ENCODE results near the gene PPARA. TPM values are rescaled to one million over a fixed set of nuclear protein-coding genes. Genes with fewer than 3 reads are reported as not detected.
A peak's percentile ranks its signal among the peaks of the same experiment; 100 is the strongest.

Gene PPARA
- total and polyA plus RNA-seq, 2 of the 4 experiments (the other 2 are of a cell fraction), result 3.1 to 7.0 TPM

GRCh38 chr22:46175631-46176030 lies 25.3 kb downstream of the PPARA start:
- peak overlapping the region; percentile 41; the same call in 1 of the 2 replicates for H3K4me2 ChIP-seq (ENCODE audit: low read depth, low read length)
- H3K4me1 ChIP-seq (ENCODE audit: control insufficient read depth, insufficient read depth, low read length), result peaks cover 14% of the 10 kb centered on the region
- peaks cover 9% of the 10 kb centered on the region for H3K9me3 ChIP-seq (ENCODE audit: control insufficient read depth, insufficient read depth, low read length)
- peak overlapping the region; percentile 79 for H3K14ac ChIP-seq (replicated peaks; ENCODE audit: low read depth, low read length)
- H3K27me3 ChIP-seq (ENCODE audit: control insufficient read depth, insufficient read depth, low read length), result no peaks in the 10 kb centered on the region
- no peaks in the 10 kb centered on the region; the same call in 1 of the 2 replicates for H4K20me1 ChIP-seq (ENCODE audit: insufficient read depth, low read length)
- DNase-seq, result peak; percentile 86
- peak overlapping the region; percentile 80 for H3K4ac ChIP-seq (ENCODE audit: low read depth, low read length)
- intact Hi-C loops (cut with micrococcal nuclease) (no loop called here), in situ Hi-C loops (cut with MboI; ENCODE audit: low sequenced_read_pairs) (no loop called here), dilution Hi-C loops (cut with HindIII; ENCODE audit: low sequenced_read_pairs, unreplicated experiment) (no loop called here)
- WGBS, 2 experiments (ENCODE audit: extremely low coverage in 2 of 2, insufficient read length in 1 of 2), result no CpG with 5 or more reads among the region's 5 CpGs
- H2AFZ ChIP-seq (replicated peaks; ENCODE audit: low read length, poor library complexity), result peak overlapping the region; percentile 39
- CTCF ChIA-PET, result interaction anchor here (0.6 to 0.8 kb wide), 2 partner anchors 12 to 61 kb away, joined by 3 read pairs; no protein-coding TSS in a partner anchor
- H2BK120ac ChIP-seq (ENCODE audit: low read depth, low read length), result peak overlapping the region; percentile 75
- peak overlapping the region; percentile 69; the same call in 1 of the 2 replicates for H2BK20ac ChIP-seq (ENCODE audit: low read depth, low read length)
- H2BK15ac ChIP-seq (ENCODE audit: low read depth, low read length), result peak overlapping the region; percentile 35; the same call in 1 of the 3 replicates
- peak; percentile 95 for ATAC-seq (ENCODE audit: low read depth)
- H3K36me3 ChIP-seq (ENCODE audit: control insufficient read depth, insufficient read depth, low read length), result peaks cover 9% of the 10 kb centered on the region
- peaks cover 13% of the 10 kb centered on the region for H3K9me1 ChIP-seq (ENCODE audit: insufficient read depth, low read length)
- no peak overlapping the region for H3K4me3 ChIP-seq (ENCODE audit: insufficient read depth, low read depth, low read length)
- H4K5ac ChIP-seq (ENCODE audit: low read depth, low read length), result peak overlapping the region; percentile 43; the same call in 1 of the 2 replicates
- peaks cover 4 to 48% of the 10 kb centered on the region in 2 experiments; a peak in 3 of 4 replicates for H3K79me1 ChIP-seq (ENCODE audit: low read depth in 1 of 2, low read length in 2 of 2)
- no peak for TF ChIP-seq ELK1 (IDR thresholded peaks at IDR 0.05; ENCODE audit: borderline replicate concordance, low read depth, low read length)
- TF ChIP-seq MXI1 (IDR thresholded peaks at IDR 0.05; ENCODE audit: borderline replicate concordance, low read depth, low read length), result no peak
- no peak for TF ChIP-seq CEBPB (IDR thresholded peaks at IDR 0.05; ENCODE audit: low read depth, low read length)
- TF ChIP-seq CTCF (conservative IDR thresholded peaks at IDR 0.05; ENCODE audit: low read depth, low read length), result no peak
- TF ChIP-seq RFX5 (IDR thresholded peaks at IDR 0.05; ENCODE audit: low read depth, low read length), result no peak
- no peak for TF ChIP-seq POLR2A (IDR thresholded peaks at IDR 0.05; ENCODE audit: low read depth, low read length)
- no peak for TF ChIP-seq FOS (IDR thresholded peaks at IDR 0.05; ENCODE audit: low read depth, low read length)
- TF ChIP-seq RCOR1 (IDR thresholded peaks at IDR 0.05; ENCODE audit: insufficient replicate concordance, low read length), result no peak
- TF ChIP-seq MAZ (IDR thresholded peaks at IDR 0.05; ENCODE audit: borderline replicate concordance, low read depth, low read length), result no peak
- no peak for TF ChIP-seq NFE2L2 (IDR thresholded peaks at IDR 0.05; ENCODE audit: low read depth, low read length)
- no peak for TF ChIP-seq USF2 (IDR thresholded peaks at IDR 0.05; ENCODE audit: low read depth, low read length)
- TF ChIP-seq BHLHE40 (IDR thresholded peaks at IDR 0.05; ENCODE audit: low read depth, low read length), result no peak
- TF ChIP-seq RAD21 (IDR thresholded peaks at IDR 0.05; ENCODE audit: low read length), result no peak
- TF ChIP-seq SMC3 (IDR thresholded peaks at IDR 0.05; ENCODE audit: low read depth, low read length), result no peak
- no peak for TF ChIP-seq MAFK (IDR thresholded peaks at IDR 0.05; ENCODE audit: low read depth, low read length)
- TF ChIP-seq CHD1 (IDR thresholded peaks at IDR 0.05; ENCODE audit: low read depth, low read length), result no peak
- H2AK9ac ChIP-seq (replicated peaks; ENCODE audit: low read depth, low read length, poor library complexity), result no peak overlapping the region
- peak overlapping the region in 1 of 2 experiments; percentile 70; a peak in 1 of 4 replicates for H4K8ac ChIP-seq (ENCODE audit: low read depth in 2 of 2, low read length in 2 of 2)
- peak overlapping the region; percentile 87 for H2BK5ac ChIP-seq (ENCODE audit: low read depth, low read length, poor library complexity, severe bottlenecking)
- H3K23ac ChIP-seq (ENCODE audit: low read depth, low read length), result no peak overlapping the region
- H2AK5ac ChIP-seq (ENCODE audit: low read depth, low read length), result peak overlapping the region; percentile 59
- H3K27ac ChIP-seq (ENCODE audit: insufficient read depth, low read length), result peak overlapping the region; percentile 45
- POLR2A ChIA-PET (ENCODE audit: unreplicated experiment), result no interaction called here
- peak overlapping the region; percentile 60; the same call in 1 of the 2 replicates for H3K18ac ChIP-seq (ENCODE audit: low read depth, low read length)
- no peak overlapping the region for H3K9ac ChIP-seq (ENCODE audit: low read depth, low read length)
- H3K56ac ChIP-seq (ENCODE audit: extremely low read depth, insufficient read depth, low read length), result no peak overlapping the region
- peak overlapping the region; percentile 57; the same call in 1 of the 2 replicates for H4K91ac ChIP-seq (ENCODE audit: insufficient read depth, low read depth, low read length)
- no TSS peak for BruUV-seq (replicated peaks)

All from IMR-90 (cell line).